Astrocyte of the hippocampus (primary cell): ENCODE measurements around the gene LRRC57.

Source experiments
- DNase-seq: peaks from one replicate; pipeline ENCODE4 v3.0.0; 2011; ENCODE audit warnings: low read depth, low spot score

Gene LRRC57

DNA sequence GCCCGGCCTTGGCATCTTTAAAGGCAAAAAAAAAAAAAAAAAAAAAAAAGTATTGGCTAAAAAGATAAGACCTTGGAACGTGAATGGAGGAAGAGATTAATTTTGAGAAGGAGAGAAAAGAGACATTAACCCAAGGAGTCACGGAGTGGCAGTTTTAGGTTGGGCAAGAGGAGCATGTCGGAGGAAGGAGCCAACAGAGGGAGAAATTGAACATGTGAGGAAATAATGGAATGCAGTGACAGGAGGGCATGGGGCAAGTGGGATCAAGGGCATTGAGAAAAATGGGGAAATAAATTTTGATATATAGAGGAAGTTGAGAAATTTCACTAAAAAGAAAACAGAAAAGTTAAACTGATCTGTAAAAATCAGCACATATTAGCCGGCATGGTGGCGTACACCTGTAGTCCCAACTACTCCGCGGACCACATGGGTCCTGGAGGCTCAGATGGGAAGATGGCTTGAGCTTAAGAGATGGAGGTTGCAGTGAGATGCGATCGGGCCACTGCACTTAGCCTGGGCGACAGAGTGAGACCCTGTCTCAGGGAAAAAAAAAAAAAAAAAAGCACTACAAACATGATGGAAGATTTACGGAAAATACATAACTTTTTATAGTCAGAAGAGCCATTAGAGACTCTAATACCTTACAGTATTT, 1.3 kb upstream of the LRRC57 start:
- no peak for DNase-seq

DNA sequence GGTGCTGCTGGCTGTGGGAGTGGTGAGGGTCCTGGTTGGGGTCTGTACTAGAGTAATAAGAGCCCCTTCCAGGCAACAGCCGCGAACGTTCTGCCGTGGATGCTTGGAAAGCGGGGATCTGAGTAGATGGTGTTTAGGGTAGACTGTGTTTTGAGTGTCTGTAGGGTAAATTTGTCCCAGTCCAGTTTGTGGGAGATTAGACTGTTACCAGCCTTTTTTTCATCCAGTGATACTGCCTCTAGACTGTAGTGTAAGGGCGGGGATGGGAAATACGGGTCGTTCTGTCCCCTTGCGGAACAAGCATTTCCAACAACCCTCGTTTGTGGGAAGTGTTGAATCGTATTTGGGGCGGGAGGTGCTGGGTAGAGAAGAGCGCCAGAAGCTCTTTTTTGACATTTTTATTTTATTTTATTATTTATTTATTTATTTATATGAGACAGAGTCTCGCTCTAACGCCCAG, 469 bp upstream of the LRRC57 start:
- no peak for DNase-seq

DNA sequence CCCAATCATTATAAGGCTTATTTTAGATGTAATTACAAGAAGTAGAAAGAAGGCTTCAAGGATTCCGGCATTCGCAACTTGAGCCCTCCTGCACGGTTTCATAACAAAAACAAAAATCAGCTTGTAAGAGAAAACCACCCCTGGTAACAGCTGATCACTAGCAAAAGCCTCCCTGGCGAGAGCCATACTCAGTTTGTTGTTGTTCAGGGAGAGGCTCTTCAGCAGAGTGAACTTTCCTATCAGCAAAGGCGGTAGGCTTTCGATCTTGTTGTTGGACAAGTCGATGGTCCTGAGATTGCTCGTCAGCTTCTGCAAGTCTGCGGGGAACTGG, 710 bp downstream of the LRRC57 start:
- DNase-seq, result no peak

DNA sequence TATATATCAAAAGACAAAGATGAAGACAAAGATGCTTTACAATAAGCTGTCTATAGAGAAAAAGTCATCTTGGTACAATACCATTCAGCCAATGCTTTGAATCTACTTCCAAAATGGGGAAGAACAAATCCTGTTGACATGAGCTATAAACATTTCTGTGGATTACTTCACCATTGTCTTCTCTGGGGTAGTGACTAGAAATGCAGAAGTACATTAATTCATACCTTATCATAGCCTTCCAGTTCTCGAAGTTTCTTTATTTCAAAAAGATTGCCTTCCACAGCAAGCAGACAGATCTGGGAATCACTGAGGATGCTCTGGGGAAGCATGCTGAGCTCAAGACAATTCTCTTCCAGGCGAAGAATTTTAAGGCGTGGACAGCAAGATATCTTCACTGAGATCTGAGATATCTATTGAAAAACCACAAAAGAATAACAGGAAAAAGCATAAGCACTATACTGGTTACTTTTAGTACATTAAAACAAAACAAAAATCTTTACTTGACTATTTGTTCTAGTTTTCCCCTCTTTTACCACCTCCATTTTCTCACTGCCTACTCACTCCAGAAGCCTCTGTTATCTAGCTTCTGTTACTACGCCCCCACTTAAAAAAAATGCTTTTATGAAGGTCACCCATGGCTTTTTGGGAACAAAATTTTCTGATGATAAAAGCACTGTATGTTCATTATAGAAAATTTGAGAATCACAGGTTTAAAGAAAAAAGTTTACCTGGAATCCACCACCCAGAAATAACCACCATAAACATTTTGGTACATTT, 3.6 kb downstream of the LRRC57 start:
- DNase-seq, result no peak

DNA sequence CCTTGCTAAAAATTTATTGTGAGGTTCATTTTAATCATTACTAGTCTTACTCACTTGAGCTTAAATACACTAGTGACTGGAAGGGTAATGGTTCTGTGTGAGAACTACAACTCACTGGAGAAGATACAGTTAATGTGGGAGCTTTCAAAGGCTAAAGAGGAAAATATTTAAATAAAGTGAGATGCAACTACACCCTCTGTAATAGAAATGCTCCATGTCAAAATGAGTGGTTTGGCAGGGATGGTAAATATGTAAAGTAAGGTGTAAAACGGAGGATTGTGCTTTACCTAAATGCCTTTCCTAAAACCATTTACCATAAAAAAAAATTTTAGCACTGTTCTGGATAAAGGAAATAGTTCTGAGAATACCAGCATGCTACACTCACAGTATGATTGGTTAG, 15.3 kb downstream of the LRRC57 start:
- no peak for DNase-seq

DNA sequence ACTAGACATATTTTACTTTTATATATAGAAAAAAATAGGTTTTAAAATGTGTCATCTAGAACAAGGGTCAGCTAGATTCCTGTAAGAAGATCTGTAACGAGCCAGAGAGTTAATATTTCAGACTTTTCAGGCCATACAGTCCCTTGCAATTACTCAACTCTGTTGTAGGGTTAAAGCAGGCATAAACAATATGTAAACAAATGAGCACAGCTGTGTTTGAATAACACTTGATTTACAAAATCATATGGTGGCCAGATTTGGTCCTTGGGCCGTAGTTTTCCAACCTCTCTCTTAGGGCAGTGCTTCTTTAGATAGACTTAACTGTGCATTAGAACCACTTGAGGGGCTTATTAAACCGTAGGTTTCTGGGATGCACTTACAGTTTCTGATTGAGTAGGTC, 19.6 kb downstream of the LRRC57 start:
- DNase-seq, result no peak

DNA sequence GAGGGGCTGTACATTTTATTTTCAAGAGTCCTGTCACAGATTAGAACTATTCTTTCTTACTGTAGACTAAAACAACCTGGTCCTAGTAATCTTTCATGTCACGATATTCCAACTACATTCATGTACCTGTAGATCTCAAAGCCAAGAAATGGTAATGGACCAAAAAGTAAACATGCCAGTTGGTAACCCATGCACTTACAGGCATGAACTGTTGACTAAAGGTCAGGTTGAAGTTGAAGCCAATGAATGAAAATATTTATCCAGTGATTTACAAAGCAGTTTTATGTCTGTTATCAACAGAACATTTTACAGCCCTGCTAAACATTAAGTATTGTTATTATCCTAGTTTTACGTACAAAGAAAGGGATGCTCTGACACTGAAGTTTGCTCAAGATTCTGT, 25.3 kb downstream of the LRRC57 start:
- DNase-seq, result no peak

DNA sequence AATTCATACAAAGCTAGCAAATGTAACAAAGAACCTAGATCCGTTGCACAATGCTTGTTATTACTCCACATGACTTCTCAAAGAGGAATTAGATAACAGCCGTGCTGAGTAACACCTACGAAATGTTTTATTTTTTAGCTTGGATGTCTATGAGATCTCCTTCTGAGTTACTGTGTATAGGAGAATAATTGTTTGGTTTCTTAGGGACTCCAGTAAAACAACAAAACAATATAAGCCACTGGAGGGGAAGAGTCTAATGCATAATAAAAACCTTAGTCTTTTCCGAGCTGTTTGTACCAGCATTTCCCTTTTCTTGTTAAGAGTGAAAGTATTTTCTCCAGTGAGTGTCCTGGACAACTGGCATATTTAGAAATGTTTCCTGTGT, 37.6 kb downstream of the LRRC57 start:
- DNase-seq, result peak; percentile 62

DNA sequence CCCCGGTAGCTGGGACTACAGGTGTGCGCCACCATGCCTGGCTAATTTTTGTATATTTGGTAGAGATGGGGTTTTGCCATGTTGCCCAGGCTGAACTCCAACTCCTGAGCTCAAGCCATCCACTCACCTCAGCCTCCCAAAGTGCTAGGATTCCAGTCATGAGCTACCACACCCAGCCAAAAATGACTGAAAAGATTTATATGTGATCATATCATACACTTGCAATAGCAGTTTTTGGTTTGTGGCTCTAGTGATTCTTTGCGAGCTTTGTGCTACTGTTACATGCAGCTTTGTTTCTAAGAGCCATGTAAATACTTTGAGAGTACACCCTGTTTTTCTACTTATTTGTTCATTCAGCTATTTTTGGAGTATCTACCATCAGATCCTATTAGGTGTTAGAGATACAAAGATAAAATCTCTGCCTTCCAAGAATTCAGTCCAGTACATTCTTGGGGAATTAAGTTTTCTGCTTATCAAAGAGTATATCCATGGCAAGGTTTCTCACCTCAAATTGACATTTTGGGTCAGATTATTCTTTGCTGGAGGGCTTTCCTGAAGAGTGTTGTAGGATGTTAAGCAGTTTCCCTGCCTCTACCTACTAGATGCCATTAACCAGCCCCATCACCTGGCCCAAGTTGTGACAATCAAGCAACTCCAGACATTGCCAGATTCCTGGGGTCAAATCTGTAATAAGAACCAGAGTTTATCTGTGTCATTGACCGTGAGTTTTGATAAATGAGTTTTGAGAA, 38.2 kb downstream of the LRRC57 start:
- no peak for DNase-seq

DNA sequence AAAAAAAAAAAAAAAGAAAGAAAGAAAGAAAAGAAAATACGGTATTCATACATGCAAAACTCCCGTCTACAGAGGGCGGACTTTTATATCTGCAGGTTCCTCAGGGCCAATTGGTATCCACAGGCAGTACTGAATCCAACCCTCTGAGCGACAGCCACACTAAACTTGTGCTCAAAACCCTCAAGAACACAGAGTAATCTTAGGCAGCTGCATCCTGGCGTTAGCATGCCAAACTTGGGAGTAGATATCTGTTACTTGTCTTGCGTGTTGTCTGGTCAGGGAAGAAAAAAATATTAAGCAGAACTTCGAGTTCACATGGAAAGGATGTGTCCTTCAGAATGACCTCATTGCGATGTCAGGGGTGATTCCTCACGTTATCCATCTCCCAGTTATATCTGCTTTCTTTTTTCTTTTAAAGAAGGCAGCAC, 40.3 kb downstream of the LRRC57 start:
- no peak for DNase-seq

DNA sequence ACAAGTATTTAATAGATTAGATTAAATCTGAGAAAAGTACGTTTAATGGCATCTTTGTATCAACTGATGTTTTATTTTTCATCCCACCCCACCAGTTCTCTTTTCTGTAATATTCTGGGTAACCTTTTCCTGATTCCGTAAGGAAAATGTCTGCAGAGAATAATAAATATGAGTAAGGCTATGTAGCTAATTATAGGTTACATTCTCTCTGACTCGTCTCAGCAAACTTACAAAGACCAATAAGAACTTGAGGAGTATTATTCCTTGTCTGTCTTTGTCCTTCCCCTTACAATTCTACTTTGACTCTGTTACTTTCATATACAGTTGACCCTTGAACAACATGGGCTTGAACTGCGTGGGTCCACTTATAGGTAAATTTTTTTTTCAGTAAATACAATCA, 41.1 kb downstream of the LRRC57 start:
- no peak for DNase-seq

DNA sequence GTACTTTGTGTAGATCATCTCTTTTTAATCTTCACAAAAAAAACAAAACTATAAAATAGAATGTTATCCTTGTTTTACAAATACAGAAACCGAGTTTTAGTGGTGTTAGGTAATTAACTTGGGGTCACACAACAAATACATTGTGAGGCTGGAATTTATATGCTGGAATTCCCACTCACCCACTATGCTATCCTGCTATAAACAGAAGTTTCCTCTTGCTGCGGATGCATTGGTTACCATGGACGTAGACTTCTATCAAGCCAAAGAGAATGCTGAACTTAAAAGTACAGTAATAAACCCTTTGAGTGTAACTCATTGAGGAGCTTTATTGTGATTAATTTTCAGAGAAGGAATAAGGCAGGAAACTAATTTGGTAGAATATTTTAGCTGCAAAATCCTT, 44.0 kb downstream of the LRRC57 start:
- no peak for DNase-seq

DNA sequence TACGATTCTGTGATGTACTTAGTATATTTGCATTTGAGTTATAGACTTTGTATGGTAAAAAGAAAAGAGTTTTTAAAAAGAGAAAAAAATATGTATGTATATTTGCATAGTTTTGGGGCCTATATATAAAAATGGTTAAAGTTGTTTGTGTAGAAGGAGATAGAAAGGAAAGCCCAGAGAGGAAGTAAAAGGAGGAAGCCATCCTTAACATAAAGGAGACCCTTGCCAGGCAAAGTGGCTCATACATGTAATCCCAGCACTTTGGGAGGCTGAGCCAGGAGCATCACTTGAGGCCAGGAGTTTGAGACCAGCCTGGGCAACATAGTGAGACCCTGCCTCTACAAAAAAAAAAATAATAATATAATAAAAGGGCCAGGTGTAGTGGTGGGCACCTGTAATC, 44.8 kb downstream of the LRRC57 start:
- DNase-seq, result no peak

DNA sequence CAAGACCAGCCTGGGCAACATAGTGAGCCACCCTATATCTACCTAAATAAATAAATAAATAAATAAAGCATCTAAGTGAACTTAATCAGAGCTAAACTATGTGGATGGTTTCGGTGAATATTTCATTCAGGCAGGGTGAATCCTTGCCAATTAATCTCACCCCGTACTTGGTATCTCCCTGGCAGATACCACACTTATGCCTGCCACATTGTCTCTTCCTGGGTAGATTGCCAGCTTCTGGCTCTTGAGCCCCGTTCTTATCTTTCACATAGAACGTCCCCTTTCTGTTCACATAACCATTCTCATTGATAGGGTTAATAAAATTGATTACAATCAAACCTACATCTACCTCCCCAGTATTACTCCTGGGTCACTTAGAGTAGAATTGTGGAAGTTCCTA, 46.1 kb downstream of the LRRC57 start:
- DNase-seq, result no peak

DNA sequence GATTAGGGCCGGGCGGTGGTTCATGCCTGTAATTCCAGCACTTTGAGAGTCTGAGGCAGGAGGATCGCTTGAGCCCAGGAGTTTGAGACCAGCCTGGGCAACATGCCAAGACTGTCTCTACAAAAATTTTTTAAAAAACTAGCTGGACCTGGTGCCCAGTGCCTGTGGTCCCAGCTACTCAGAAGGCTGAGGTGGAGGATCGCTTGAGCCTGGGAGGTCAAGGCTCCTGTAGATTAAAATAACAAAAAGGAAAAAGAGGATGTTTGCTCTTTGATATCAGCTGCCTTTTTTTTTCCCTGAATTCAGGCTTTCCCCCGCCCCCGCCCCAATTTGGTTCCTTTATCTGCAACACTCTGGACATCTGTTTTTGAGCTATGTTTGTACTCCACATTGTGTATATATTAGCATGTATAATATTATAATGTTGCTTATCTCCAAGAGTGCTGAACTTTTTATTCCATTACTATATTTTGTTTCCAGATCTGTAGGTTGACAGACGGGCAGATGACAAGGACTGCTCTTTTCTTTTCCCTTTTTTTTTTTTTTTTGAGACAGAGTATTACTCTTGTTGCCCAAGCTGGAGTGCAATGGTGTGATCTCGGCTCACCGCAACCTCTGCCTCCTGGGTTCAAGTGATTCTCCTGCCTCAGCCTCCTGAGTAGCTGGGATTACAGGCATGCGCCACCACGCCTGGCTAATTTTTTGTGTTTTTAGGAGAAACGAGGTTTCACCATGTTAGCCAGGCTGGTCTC, 48.6 kb downstream of the LRRC57 start:
- DNase-seq, result no peak

DNA sequence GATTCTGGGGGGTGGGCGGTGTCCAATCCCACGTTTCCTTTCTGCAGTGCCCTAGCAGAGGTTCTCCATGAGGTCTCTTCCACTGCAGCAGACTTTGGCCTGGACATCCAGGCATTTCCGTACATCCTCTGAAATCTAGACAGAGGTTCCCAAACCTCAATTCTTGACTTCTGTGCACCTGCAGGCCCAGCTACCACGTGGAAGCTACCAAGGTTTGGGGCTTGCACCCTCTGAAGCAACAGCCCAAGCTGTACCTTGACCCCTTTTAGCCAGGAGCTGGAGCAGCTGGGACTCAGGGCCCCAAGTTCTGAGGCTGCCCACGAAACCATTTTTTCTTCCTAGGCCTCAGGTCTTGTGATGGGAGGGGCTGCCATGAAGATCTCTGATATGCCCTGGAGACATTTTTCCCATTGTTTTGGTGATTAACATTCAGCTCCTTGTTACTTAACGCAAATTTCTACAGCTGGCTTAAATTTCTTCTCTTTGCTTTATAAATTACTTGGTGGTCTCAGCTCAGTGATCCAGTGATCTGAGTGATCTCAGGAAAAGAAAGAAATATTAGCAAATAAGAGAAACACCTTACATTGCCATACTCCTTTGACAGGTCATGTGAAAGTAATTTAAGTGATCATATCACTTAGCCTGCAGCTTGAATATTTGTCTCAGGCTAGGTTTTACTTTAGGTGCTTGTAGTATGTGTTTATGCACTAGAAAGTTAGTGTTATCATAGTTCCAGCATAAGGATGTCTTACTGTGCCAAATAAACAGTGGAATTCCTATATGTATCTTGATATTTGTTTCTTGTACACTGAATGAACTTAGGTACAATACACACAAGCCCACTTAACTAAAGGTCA, 50.2 kb downstream of the LRRC57 start:
- no peak for DNase-seq

DNA sequence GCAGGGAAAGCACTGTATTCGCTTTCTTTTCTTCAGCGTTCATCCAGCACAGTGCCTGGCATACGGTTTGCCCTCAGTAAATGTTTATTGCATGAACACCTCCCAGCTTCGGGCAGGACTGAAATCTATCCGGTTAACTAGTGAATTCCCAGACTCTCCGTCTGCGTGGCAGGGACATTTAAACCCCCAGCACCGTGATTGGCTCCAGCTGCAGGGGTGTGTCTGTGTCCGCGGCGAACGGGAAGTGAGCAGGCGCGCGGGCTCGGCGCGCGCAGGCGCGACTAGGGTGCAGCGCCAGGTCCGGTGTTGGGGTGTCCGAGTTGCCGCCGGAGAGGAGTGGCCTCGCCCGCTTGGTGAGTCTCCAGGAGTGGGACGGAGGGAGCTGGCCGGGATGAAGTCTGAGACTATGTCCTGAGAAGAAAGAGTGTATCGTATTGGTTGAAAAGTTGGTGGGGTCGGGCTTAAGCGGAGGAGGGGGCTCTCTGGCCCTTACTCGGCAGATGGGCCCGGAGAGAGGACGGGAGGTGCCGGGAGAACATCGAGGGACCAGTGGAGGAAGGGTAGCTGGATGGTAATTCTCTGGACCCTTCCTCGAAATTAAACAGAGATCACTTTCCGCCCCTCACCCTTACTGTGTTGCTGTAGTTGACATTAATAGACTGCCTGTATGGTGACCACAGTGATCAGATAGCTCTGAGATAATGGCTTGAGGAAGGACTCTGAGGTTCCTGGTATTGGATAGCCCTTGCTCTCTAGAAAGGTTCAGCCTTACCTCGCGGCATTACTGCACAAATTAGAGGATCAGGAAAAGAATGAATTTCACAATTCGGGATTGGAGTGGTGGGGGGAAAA, 53.0 kb downstream of the LRRC57 start, which contains the start of gene SNAP23:
TSS of gene SNAP23 (plus strand) at position 274 of the 852 bp plus-strand sequence. CDS start 16,213 bp downstream, outside the sequence.
- peak; percentile 98 for DNase-seq

DNA sequence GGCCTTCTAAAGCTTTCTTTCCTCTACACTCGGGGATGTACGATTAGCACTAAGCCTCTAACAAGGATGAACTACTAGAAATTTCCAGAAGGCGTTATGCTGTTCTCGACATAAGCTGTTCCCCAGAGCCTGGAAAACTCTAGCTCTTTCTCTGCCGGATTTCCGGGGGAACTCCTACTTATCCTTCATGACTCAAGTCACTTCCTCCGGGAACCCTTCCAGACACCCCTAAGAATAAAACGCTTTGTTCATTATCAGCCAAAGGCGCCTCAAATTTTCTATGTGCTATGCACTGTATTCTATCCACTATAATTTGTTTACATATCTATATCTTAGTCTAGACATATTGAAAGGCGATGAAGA, 53.6 kb downstream of the LRRC57 start:
- DNase-seq, result no peak

DNA sequence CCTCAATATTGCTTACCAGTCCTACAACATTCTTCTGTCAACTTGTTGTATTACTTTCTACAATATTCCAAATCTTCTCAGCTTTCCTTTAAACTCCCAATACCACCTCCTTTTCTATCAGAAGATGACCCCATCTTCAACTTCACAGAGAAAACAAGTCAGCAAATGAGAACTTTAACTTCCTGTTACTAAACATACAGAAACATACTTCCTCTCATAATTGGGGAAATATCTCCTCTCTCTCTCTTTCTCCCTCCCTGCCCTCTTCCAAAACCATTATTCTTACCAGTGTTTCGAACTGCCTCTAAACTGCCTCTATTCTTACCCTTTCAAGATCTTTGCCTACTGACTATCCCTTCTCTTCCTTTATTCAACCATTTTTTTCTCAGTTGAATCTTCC, 54.9 kb downstream of the LRRC57 start:
- no peak for DNase-seq
